HG02798 (cell line): Measurements from ENCODE around the gene RSPRY1.
A peak's percentile ranks its signal among the peaks of the same experiment; 100 is the strongest.
"Not testable (repeated sequence)": the region's sequence is repeated elsewhere in the genome, so short reads cannot be mapped to it uniquely, and the experiment has no call there.

Experiments
- ATAC-seq: cut with Tn5 transposase; IDR thresholded peaks from one replicate; pipeline ENCODE4 v1.9.1; 2021; ENCODE audit warnings: mild to moderate bottlenecking; ENCODE audit not compliant: unreplicated experiment, poor library complexity

The RSPRY1 gene

GRCh38 chr16:57252148-57252721, 66.1 kb downstream of the RSPRY1 start:
- ATAC-seq: no peak

- no peak for ATAC-seq
Measured at GRCh38 chr16:57253466-57253865, 67.3 kb downstream of the RSPRY1 start.

- no peak for ATAC-seq
Measured at GRCh38 chr16:57255686-57256415, 69.7 kb downstream of the RSPRY1 start.

GRCh38 chr16:57256601-57257395, 70.7 kb downstream of the RSPRY1 start:
- ATAC-seq: no peak

- ATAC-seq: no peak
Measured at GRCh38 chr16:57257455-57258070, 71.4 kb downstream of the RSPRY1 start.

GRCh38 chr16:57258226-57258909, 72.2 kb downstream of the RSPRY1 start:
- no peak for ATAC-seq

- ATAC-seq: no peak
Measured at GRCh38 chr16:57258910-57259475, 72.9 kb downstream of the RSPRY1 start.

GRCh38 chr16:57260294-57260929, 74.3 kb downstream of the RSPRY1 start:
- ATAC-seq: peak; percentile 43

- ATAC-seq: no peak
Measured at GRCh38 chr16:57261806-57262205, 75.7 kb downstream of the RSPRY1 start.

- ATAC-seq: no peak
Measured at GRCh38 chr16:57262841-57263540, 76.9 kb downstream of the RSPRY1 start.

GRCh38 chr16:57263541-57264351, 77.6 kb downstream of the RSPRY1 start:
- no peak for ATAC-seq

GRCh38 chr16:57264381-57264780, 78.3 kb downstream of the RSPRY1 start:
- no peak for ATAC-seq

GRCh38 chr16:57264950-57265371, 78.8 kb downstream of the RSPRY1 start:
- no peak for ATAC-seq

GRCh38 chr16:57265850-57266530, 79.9 kb downstream of the RSPRY1 start:
- no peak for ATAC-seq

- no peak for ATAC-seq
Measured at GRCh38 chr16:57266531-57267260, 80.6 kb downstream of the RSPRY1 start.

GRCh38 chr16:57267343-57267742, 81.2 kb downstream of the RSPRY1 start:
- not testable (repeated sequence) for ATAC-seq
